Forelimb muscle (tissue), 1 donor: ENCODE measurements around the gene KLHL4. TPM values are rescaled to one million over a fixed set of nuclear protein-coding genes. Genes with fewer than 3 reads are reported as not detected.
A peak's percentile ranks its signal among the peaks of the same experiment; 100 is the strongest.
"Not testable (repeated sequence)": the region's sequence is repeated elsewhere in the genome, so short reads cannot be mapped to it uniquely, and the experiment has no call there.

Experiments
- DNase-seq: peaks from one replicate; pipeline ENCODE4 v3.0.0-alpha.2; 2013; ENCODE audit warnings: low read depth
- polyA plus RNA-seq: library from polyadenylated mRNA; unstranded; fragments of 120-200 nt; gene quantifications from one replicate; pipeline ENCODE4 v1.2.1, GENCODE V29; 2013; ENCODE audit not compliant: insufficient read length

The KLHL4 gene
- polyA plus RNA-seq, 1 donor, result 11.6 TPM

DNA sequence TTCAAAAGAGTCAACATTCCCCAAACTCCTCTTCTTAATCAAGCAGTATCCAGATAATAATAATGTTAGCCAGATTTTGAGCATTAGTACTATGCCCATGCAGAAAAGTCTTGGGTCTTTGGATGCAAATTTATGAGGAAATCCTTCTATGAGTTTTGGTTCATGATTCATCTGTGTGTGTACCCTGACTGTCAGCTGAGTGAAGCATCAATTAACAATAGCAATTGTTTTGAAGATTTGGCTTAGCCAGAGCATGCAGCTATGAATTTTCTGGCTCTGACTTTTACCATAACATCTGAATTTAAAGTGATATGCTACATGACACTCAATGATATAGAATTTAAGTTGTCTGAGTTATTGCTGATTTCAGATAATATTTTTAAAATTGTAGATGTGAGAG, 145.8 kb downstream of the KLHL4 start:
- DNase-seq, result no peak

DNA sequence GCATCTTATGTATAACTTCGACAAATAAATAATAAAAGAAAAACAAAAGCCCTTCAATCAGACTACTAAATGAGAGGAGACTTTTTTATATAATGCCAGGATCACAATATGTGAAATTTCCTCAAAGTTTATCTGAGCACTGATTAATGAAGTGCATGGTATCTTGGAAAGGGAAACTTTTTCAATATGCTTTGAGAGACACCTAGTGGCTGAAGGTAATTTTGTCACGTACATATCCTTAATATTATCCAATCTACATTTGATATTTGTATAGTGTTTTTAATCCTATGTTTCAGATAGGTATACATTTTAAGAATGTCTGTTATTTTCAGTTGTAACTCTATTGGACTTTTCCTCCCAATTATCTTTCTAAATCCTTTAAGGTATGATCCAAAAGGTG, 146.8 kb downstream of the KLHL4 start:
- peak; percentile 8 for DNase-seq

DNA sequence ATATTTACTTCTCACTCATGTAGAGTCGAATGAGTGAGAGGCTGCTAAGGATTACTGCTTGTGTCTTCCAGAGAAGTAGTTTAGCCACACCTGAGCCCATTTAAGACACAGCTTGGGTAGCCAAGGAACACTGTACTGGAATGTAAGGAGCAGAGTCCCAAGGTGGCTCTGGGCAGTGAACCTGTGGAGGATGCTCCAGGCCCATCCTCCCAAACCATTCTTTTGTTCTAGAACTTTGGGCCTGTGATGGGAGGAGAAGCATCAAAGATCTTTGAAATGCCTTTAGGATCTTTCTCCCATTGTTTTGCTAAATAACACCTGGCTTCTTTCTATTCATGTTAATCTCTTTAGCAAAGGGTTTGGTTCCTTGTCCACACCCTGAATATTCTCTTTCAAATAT, 162.2 kb downstream of the KLHL4 start:
- DNase-seq, result no peak

DNA sequence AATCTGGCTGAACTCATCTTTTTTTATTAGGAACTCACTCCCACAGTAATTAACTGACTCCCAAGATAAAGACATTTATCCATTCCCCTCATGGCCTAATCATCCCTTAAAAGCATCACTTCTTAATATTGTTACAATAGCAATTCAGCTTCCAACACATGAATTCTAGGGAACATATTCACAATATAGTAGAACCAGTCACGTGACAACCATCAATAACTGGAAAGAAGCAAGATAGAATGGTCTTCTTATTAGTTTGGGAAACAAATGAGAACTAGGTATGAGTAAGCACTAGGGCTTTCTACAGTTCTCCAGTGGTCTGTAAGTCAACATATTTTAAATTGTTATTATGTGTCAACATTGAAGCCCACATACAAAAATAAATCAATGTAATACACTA, 170.1 kb downstream of the KLHL4 start:
- no peak for DNase-seq

DNA sequence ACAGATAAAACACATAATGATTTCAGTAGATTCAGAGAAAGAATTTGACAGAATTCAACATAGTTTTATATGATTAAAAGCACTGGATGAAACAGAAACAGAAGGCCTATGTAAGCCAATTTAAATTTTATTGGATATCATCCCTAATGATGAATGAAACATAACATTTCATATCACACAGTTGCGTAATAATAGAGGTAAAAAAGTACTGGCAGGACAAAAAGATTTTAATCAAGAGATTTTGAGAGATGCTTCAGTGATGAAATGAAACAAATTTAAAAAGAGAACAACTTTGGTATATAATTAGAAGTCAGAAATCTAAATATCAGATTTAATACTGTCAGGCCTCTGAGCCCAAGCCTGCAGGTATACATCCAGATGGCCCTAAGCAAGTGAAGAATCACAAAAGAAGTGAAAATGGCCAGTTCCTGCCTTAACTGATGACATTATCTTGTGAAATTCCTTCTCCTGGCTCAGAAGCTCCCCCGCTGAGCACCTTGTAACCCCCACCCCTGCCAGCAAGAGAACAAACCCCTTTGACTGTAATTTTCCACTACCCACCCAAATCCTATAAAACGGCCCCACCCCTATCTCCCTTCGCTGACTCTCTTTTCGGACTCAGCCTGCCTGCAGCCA, 170.6 kb downstream of the KLHL4 start:
- DNase-seq, result not testable (repeated sequence)

DNA sequence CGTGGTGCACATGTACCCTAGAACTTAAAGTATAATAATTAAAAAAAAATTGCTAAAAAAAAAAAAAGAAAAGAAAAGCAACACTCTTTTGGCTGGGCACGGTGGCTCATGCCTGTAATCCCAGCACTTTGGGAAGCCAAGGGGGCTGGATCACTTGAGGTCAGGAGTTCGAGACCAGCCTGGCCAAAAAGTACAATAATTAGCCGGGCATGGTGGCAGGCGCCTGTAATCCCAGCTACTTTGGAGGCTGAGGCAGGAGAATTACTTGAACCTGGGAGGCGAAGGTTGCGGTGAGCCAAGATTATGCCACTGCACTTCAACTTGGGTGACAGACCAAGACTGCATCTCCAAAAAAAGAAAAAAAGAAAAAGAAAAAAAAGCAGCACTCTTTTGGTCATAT, 171.6 kb downstream of the KLHL4 start:
- DNase-seq, result not testable (repeated sequence)

DNA sequence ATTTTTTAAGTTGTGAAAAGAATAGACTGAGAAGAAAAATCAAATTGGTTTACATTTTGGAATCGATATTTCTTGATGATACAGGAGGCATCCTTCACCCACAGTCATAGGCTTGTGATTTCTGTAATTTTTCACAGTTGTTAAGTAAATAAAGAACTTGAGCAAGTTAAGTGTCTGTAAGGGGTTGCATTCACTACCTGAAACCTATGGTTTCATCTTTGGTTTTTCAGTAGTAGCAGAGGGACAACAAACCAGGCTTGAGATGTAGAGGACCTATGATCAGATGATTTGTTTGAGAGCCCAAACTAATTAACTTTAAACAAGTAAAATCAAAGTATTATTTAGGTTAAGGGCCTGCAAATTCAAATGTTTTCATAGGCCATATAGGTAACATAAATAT, 175.6 kb downstream of the KLHL4 start:
- DNase-seq, result no peak

DNA sequence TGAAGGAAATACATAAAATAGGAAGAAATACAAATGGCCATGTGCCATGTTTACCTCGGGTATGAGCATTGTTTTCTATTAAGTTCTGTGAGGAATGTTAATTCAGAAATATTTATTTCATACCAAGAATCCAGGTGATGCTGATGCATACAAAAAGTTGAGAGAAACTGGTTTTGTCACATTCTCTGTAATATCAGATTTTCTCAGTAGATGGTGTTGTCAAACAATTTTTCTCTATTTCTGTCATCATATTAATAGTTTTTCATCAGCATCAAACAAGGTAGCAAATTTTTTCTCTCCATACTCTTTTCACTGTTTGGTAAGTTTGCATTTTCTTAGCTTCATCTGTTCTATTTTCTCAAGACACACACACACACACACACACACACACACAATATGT, 179.8 kb downstream of the KLHL4 start:
- no peak for DNase-seq

DNA sequence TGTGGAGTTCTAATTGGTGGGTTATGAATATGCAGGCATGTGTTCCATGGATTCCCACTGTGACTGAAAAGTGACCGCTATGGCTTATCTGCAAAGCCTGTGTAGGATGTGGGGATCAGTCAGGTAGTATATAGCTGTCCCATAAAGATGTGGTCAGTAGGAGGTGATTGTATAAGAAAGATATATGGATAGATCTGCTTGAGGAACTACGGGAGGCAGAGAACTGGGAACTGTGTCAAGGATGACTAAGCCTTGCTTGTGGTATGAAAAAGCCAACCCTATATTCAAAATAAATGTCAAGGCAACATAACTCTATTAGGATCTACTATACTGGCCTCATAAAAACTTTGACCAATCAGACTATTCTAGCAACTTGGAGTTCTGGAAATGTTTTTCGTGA, 185.2 kb downstream of the KLHL4 start:
- DNase-seq, result no peak

DNA sequence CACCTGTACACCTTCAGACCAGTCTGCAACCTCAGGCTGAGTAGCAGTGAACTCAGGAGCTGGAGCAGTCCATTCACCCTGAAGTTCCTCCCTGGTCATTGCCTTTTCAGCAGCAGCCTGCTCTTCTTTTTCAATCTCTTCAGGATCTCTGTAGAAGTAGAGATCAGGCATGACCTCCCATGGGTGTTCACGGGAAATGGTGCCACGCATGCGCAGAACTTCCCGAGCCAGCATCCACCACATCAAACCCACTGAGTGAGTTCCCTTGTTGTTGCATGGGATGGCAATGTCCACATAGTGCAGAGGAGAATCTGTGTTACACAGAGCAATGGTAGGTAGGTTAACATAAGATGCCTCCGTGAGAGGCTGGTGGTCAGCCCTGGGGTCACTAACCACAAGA, 185.9 kb downstream of the KLHL4 start:
- DNase-seq, result not testable (repeated sequence)

DNA sequence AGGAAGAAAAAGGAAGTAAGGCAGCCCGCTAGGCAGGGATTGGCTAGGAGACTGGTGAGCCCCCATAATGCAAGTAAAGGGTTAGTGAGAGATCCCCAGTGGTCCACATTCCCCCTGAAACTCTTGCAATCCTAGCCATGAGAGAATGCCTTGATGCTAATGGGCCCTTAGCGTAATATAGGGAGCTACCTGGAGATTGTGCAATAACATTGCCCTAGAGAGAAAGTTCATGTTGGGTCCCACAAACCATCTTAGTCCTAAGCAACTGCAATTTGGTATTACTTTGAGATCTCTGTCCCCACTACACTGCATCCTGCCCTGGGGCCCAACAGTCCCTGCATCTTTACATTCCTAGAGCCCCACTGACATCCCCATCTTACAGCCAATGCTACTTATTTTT, 188.5 kb downstream of the KLHL4 start:
- DNase-seq, result no peak

DNA sequence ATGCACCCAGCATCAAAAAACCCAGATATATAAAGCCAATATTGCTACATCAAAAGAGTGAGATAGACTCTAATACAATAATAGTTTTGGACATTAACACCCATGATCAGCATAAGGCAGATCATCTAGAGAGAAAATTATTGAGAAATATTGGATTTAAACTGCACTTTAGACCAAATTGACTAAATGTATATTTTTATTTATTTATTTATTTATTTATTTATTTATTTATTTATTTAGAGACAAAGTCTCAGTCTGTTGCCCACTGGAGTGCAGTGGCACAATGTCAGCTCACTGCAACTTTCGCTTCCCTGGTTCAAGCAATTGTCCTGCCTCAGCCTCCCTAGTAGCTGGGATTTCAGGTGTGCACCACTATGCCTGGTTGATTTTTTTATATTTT, 193.0 kb downstream of the KLHL4 start:
- no peak for DNase-seq
